CD4-positive, alpha-beta T cell treated with Interleukin-17A for 4 hours (primary cell): ENCODE results near the gene IQSEC1.

ENCODE experiments used
- DNase-seq: peaks from one replicate; pipeline ENCODE4 v3.0.0-alpha.2; 2020; ENCODE audit warnings: mixed read lengths

Gene IQSEC1

GRCh38 chr3:13106308-13107001 lies 33.2 kb upstream of the IQSEC1 start:
- DNase-seq, result no peak

GRCh38 chr3:13105896-13106250 lies 32.6 kb upstream of the IQSEC1 start:
- no peak for DNase-seq

GRCh38 chr3:13105181-13105895 lies 32.1 kb upstream of the IQSEC1 start:
- no peak for DNase-seq

- no peak for DNase-seq
These were observed 31.3 kb upstream of the IQSEC1 start for GRCh38 chr3:13104511-13104910.

- DNase-seq, result no peak
These were observed 30.3 kb upstream of the IQSEC1 start for GRCh38 chr3:13103416-13104058.

GRCh38 chr3:13102386-13103345 lies 29.4 kb upstream of the IQSEC1 start:
- no peak for DNase-seq

GRCh38 chr3:13099707-13100106 lies 26.5 kb upstream of the IQSEC1 start:
- no peak for DNase-seq

GRCh38 chr3:13098192-13098988 lies 25.2 kb upstream of the IQSEC1 start:
- DNase-seq, result no peak

GRCh38 chr3:13096356-13096755 lies 23.1 kb upstream of the IQSEC1 start:
- no peak for DNase-seq

- no peak for DNase-seq
These were observed 22.2 kb upstream of the IQSEC1 start for GRCh38 chr3:13095408-13095937.

- DNase-seq, result no peak
These were observed 20.5 kb upstream of the IQSEC1 start for GRCh38 chr3:13093687-13094086.

GRCh38 chr3:13092621-13093617 lies 19.7 kb upstream of the IQSEC1 start:
- no peak for DNase-seq

GRCh38 chr3:13091898-13092611 lies 18.8 kb upstream of the IQSEC1 start:
- peak; percentile 84 for DNase-seq

GRCh38 chr3:13088028-13089006 lies 15.1 kb upstream of the IQSEC1 start:
- no peak for DNase-seq

- no peak for DNase-seq
These were observed 14.2 kb upstream of the IQSEC1 start for GRCh38 chr3:13087320-13087990.

GRCh38 chr3:13086531-13086981 lies 13.3 kb upstream of the IQSEC1 start:
- no peak for DNase-seq

GRCh38 chr3:13085846-13086179 lies 12.6 kb upstream of the IQSEC1 start:
- no peak for DNase-seq
